Activated naive CD4-positive, alpha-beta T cell treated with anti-CD3 and anti-CD28 coated beads, Interleukin-2, amount 50 U/mL, for 72 hours (primary cell): ENCODE measurements around the gene CUL2. TPM values are rescaled to one million over a fixed set of nuclear protein-coding genes. Genes with fewer than 3 reads are reported as not detected.
A peak's percentile ranks its signal among the peaks of the same experiment; 100 is the strongest.
"Not testable (repeated sequence)": the region's sequence is repeated elsewhere in the genome, so short reads cannot be mapped to it uniquely, and the experiment has no call there.

Source experiments
- ATAC-seq, 2 donors: fragments of 150-1000 bp; cut with Tn5 transposase; 2 replicates each; pipeline ENCODE4 v1.10.0; 2021; ENCODE audit warnings: mild to moderate bottlenecking in 2 of 2, moderate library complexity in 2 of 2
- DNase-seq, 2 donors: peaks; one replicate each; pipeline ENCODE4 v3.0.0; 2021 to 2022; ENCODE audit warnings: low spot score in 2 of 2
- H3K27ac Mint-ChIP-seq, 2 donors: one replicate each; pipeline ENCODE4 v1.8.0; 2022; ENCODE audit warnings: mild to moderate bottlenecking in 2 of 2, mixed read lengths in 2 of 2
- H3K36me3 Mint-ChIP-seq, 2 donors: one replicate each; pipeline ENCODE4 v1.8.0; 2022; ENCODE audit warnings: mixed read lengths in 2 of 2
- H3K9me3 Mint-ChIP-seq, 2 donors: one replicate each; pipeline ENCODE4 v1.8.0; 2022; ENCODE audit warnings: mixed read lengths in 2 of 2
- total RNA-seq, 2 donors: library from RNA; stranded (reverse); gene quantifications; one replicate each; pipeline ENCODE4 v1.2.3, GENCODE V29; 2022

CUL2 gene
- total RNA-seq, 2 donors from 2014 or later, result 43.8 to 45.9 TPM

DNA sequence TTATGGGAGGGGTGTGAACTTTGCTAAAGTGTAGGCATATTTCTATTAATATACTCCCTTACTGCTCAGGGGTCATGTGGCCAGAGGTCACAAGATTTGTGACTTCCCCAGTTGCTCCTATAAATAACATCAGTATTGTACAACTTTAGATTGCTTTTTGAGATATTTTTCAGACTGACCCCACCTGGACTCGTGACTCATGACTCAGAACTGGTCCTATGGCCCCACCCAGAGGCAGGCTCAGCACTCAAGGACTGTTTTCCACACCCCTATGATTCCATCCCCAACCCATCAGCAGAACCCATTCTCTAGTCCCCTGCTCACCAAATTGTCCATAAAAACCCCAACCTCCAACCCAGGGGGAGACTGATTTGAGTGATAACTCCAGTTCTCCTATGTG is 2.7 kb upstream of the CUL2 start:
- H3K9me3 Mint-ChIP-seq, result no peaks in the 10 kb centered on the region
- H3K36me3 Mint-ChIP-seq, result peaks cover 7 to 11% of the 10 kb centered on the region in 2 donors
- ATAC-seq (no peak), DNase-seq (no peak)
- no peak overlapping the region for H3K27ac Mint-ChIP-seq

DNA sequence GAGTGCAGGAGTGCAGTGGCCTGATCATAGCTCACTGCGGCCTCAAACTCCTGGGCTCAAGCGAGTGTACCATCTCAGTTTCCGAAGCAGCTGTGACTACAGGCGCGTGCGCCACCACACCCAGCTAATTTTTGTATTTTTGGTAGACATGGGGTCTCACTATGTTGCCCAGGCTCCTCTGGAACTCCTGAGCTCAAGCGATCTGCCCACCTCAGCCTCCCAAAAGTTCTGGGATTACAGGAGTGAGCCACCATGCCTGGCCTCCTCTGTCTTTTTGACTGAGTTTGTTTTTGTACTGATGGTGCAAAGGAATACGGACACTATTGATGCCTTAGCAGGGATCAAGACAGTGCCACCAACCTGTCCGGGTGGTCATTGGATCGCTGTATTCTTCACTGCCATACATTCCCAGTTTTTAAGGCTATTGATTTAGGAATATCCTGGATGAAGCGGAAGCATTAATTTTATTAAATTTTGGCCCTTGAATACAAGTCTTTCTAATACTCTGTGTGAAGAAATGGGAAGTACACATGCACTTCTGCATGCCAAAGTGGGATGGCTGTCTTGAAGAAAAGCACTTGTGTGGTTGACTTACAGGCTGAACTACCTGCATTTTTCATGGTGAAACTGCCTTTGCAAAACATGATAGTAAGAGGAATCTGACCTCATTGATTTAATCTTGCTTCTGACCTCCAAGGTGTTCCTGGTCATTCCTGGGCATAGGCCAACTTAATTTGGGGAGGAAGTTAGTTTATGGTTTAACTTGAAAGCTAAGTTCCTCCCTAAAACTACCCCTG is 2.1 kb upstream of the CUL2 start:
- Mint-ChIP-seq H3K9me3 (no peaks in the 10 kb centered on the region), H3K27ac (peak overlapping the region in 1 of 2 donors; percentile 94), H3K36me3 (peaks cover 7 to 18% of the 10 kb centered on the region in 2 donors)
- ATAC-seq (no peak), DNase-seq (no peak)

DNA sequence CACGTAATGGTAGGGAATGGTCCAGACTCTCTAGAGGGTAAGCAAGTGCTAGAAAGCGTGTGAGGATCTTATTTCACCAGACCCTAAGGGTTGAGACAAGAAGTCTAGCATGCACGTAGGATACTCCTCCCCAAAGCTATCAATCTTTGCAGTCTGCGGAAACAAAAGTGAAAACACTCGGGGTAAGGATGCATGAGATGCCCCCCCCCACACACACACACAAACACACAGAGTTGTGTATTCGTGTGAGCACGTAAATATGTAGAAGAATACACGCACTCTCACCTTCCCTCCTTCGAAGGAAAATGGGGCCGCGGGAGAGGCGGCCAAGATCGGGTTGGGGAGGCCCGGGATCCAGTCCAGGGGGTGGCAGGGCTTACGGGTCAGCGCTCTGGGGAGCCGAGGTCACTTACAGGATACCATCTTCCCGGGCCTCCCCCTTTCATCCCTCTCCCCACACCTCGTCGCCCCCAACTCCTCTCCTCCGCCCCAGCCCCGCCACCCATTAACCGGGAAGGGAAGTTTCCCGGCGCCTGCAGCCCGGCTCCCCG is 455 bp downstream of the CUL2 start:
- H3K27ac Mint-ChIP-seq, result peak overlapping the region; percentile 92 to 94
- peak in 1 of 2 donors; percentile 11 for ATAC-seq
- H3K9me3 Mint-ChIP-seq, result no peaks in the 10 kb centered on the region
- peak in 1 of 2 donors; percentile 11 for DNase-seq
- peaks cover 7 to 18% of the 10 kb centered on the region in 2 donors for H3K36me3 Mint-ChIP-seq

DNA sequence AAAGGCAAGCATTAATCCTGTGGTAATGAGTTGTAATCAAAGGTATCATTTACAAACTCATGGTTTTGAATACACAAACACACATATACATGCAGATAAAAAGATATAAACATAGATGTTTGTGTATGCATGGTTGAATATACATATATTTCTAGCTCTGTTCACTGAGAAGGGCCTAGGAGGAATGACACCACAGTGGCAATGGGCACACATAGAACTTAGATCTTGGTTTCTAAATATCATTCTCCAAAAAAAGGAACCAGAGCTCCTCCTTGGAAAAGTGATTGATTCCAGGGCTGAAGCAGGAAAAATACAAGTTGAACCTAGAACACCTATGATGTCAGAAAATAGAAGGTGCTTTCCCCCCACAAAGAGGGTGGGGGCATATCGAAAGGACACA is 6.9 kb downstream of the CUL2 start:
- DNase-seq, result no peak
- Mint-ChIP-seq H3K36me3 (peaks cover 0 to 37% of the 10 kb centered on the region in 2 donors), H3K27ac (no peak overlapping the region), H3K9me3 (peaks cover 0 to 4% of the 10 kb centered on the region in 2 donors)
- ATAC-seq, result no peak

DNA sequence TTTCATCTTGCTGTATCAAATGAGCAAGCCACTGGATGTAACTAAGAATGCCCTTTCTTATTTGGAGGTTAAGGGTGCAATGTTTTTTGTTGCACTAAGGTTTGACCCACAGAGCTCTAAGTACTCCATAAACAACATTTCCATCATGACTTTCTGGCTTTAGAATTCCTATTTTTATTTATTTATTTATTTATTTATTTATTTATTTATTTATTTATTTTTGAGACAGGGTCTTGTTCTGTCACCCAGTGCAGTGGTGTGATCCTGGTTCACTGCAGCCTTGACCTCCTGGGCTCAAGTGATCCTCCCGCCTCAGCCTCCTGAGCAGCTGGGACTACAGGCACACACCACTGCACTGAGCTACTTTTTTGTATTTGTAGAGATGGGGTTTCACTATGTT is 9.9 kb downstream of the CUL2 start:
- DNase-seq, H3K27ac Mint-ChIP-seq, ATAC-seq, H3K9me3 Mint-ChIP-seq: not testable (repeated sequence)
- H3K36me3 Mint-ChIP-seq, result peaks cover 0 to 28% of the 10 kb centered on the region in 2 donors

DNA sequence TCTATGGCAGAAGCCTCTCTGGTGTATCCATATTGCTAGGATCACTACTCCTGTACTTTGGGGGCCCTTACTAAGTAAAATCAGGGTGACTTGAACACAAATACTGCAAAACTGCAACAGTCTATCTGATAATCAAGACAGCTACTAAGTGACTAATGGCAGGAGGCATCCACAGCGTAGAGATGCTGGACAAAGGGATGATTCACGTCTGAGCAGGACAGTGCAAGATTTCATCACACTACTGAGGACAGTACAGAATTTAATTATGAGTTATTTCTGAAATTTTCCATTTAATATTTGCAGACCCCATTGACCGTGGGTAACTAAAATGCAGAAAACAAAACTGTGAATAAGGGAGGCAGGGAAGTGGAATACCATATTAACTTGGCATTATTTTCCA is 10.4 kb downstream of the CUL2 start:
- Mint-ChIP-seq H3K36me3 (peaks cover 0 to 28% of the 10 kb centered on the region in 2 donors), H3K9me3 (peaks cover 0 to 4% of the 10 kb centered on the region in 2 donors), H3K27ac (no peak overlapping the region)
- no peak for DNase-seq
- ATAC-seq, result no peak

DNA sequence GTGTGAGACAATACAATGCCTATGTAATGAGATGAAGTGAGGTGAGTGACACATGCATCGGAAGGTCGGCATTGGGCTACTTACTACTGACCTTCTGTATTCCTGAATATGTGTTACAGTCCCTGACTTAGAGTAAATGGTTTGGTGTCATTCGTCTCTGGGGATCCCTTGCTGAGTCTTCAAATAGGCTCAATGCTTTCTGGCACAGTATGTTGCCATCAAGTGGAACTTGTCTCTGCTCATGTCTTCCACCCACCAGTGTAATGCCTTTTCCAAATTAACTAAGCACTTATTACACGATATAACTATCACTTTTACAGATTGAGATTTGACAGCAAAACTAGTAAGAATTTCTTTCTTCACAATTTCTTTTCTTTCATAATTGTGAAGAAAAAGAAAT is 10.9 kb downstream of the CUL2 start:
- DNase-seq, result no peak
- no peak for ATAC-seq
- no peak overlapping the region for H3K27ac Mint-ChIP-seq
- H3K9me3 Mint-ChIP-seq, result peaks cover 0 to 4% of the 10 kb centered on the region in 2 donors
- peaks cover 0 to 25% of the 10 kb centered on the region in 2 donors for H3K36me3 Mint-ChIP-seq

DNA sequence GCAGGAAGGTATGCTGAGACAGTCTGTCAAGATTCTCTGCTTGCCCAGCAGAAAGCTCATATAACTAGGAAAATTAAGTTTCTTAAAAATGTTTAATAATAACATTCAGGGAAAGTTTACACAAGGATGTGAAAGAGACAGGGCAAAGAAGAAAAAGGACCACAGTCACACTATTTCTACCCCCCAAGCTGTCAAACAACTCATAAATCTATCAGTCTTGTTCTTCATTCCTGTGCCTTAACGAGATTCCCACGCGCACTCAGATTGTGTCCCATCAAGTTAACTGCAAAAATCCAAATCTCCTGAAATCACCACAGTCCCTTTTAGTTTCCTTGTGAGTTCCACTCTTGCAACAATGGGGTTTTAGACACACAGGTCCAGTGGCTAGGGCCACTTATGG is 14.9 kb downstream of the CUL2 start:
- DNase-seq, result no peak
- Mint-ChIP-seq H3K36me3 (no peaks in the 10 kb centered on the region), H3K27ac (no peak overlapping the region), H3K9me3 (no peaks in the 10 kb centered on the region)
- no peak for ATAC-seq

DNA sequence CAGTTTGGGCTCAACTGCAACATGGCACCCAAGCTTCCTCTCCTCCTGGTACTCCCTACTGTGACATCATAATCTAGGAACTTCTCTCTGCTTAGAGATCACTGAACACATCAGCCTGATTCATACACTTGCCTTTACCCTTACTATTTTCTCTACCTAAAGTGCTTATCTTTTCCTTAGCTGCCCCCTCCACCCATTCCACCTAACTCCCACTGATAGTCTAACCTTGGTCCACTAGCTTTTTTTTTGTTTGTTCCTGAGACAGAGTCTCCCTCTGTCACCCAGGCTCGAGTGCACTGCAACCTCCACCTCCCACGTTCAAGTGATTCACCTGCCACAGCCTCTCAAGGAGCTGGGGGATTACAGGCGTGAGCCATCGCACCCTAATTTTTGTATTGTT is 15.9 kb downstream of the CUL2 start:
- Mint-ChIP-seq H3K27ac (peak overlapping the region in 1 of 2 donors; percentile 3), H3K36me3 (peaks cover 0 to 4% of the 10 kb centered on the region in 2 donors), H3K9me3 (no peaks in the 10 kb centered on the region)
- DNase-seq (no peak), ATAC-seq (no peak)

DNA sequence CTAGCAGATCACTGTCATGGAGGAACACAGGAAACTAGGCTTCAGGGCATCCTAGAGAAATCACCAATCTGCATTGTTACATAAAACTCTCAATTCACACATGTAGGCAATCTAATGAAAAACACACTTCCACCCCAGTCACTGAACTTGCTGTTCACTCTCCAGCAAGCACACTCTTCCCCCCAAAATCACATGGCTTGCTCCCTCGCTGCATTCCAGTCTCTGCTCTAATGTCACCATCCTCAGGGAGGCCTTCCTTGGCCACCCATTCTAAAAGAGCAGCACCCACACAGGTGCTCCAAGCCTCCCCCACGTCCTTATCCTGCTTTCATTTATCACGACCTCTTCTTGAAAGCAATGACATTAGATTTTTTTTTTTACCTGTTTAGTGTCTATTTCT is 19.6 kb downstream of the CUL2 start:
- DNase-seq (no peak), ATAC-seq (no peak)
- H3K27ac Mint-ChIP-seq, result peak overlapping the region in 1 of 2 donors; percentile 0
- no peaks in the 10 kb centered on the region for H3K9me3 Mint-ChIP-seq
- H3K36me3 Mint-ChIP-seq, result peaks cover 0 to 4% of the 10 kb centered on the region in 2 donors

DNA sequence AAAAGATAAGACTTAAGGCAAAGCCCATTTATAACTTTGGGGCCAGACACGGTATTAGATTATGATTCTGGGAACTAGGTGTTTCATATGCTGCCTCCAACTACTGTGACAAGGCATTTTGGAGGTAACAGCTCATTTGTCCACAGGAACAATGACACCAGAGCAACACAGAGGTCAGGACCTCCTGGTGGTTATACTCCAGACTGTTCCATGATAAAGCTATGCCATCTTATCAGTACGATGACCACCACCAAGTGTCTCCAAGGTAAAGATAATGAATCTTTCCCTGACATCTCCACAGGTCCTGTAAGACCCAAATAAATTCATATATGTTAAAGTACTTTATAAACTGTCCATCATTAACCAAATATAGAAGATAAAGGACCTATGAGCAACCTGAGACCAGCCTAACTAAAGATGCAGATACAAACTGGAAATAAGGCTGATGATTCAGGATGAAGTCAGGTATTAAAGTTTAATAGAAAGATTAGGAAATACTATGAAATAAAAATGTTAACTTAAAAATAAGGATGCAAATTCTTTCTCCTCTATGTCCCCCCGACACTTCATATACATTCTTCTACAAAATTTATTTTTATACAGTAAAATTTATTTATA is 26.2 kb downstream of the CUL2 start:
- H3K27ac Mint-ChIP-seq, result peak overlapping the region in 1 of 2 donors; percentile 29
- DNase-seq, result no peak
- H3K36me3 Mint-ChIP-seq, result peaks cover 4 to 6% of the 10 kb centered on the region in 2 donors

DNA sequence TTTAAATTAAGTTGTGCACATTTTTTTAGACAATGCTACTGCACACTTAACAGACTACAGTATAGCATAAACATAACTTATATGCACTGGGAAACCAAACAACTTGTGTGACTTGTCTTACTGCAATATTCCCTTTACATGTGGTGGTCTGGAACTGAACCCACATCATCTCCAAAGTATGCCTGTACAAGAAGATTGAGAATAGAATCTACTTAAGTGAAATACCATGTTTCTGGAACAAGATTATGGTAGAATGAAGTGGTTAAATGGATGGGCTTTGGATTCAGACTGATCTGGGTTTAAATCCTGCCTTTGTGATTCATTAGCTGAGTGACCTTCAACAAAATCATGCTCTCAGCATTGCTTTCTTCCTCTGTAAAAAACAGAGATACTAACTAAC is 30.7 kb downstream of the CUL2 start:
- Mint-ChIP-seq H3K36me3 (peaks cover 4 to 6% of the 10 kb centered on the region in 2 donors), H3K27ac (no peak overlapping the region), H3K9me3 (no peaks in the 10 kb centered on the region)
- DNase-seq, result no peak
- no peak for ATAC-seq

More for the DNA sequence above, 26.2 kb downstream of the CUL2 start:
- H3K9me3 Mint-ChIP-seq, result no peaks in the 10 kb centered on the region
- ATAC-seq, result no peak

DNA sequence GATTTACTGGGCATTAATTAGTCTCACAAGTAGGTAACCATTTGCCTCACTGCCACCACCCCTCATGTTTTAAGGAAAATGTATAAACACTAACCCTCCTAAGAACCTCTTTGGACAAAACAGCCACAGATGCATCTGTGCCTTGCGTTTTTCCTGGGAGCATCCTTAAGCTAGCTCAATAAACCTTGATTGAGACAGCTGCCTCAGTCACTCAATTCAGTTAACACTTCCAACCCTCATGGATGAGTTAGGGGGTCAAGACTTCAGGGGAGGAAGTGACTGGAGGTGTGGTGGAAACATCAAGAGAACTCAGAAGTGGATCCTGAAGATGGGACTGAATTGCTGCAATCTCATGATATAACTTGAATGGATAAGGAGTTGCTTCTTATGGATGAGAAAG is 31.5 kb downstream of the CUL2 start:
- no peak for ATAC-seq
- H3K36me3 Mint-ChIP-seq, result peaks cover 6 to 9% of the 10 kb centered on the region in 2 donors
- no peak overlapping the region for H3K27ac Mint-ChIP-seq
- DNase-seq, result no peak
- H3K9me3 Mint-ChIP-seq, result no peaks in the 10 kb centered on the region

DNA sequence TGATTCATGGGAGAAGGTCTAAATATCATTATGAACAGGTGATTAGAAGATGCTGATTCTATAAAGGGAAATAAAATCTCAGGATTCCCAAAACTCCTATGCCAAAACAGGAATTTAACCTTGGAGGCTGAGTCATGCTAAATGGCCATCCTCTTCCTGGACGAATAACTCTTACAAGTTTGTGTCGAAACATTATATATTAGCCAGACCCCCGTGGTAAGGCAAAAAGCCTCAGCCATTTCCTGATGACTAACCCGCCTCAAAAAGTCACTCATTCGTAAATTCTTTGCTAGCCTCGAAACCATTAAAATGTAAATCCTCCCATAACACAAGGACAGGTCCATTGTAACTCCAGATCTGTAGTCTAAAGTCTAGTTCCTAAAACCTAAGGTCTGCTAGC is 32.0 kb downstream of the CUL2 start:
- DNase-seq (no peak), ATAC-seq (no peak)
- Mint-ChIP-seq H3K27ac (peak overlapping the region in 1 of 2 donors; percentile 22), H3K9me3 (no peaks in the 10 kb centered on the region), H3K36me3 (peaks cover 6 to 9% of the 10 kb centered on the region in 2 donors)

DNA sequence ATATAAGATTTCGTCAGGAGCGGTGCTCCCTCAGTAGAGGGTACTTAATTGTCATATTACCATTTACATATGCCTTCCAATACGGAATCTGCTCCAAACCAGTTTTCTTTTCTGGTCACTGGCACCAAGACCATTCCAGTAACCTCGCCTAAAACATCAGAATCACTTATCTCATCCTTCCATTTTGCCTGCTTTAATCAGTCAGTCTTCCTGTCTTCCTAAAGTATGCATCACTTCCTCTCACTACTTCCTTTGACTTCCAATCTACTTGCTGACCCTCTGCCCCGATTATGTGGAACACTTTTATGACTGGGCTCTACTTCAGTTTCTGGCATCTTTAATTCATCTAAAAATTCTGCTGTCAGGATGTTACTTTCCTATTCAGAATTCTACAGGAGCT is 33.5 kb downstream of the CUL2 start:
- no peak overlapping the region for H3K27ac Mint-ChIP-seq
- ATAC-seq (no peak), DNase-seq (no peak)
- H3K36me3 Mint-ChIP-seq, result peaks cover 5 to 12% of the 10 kb centered on the region in 2 donors
- no peaks in the 10 kb centered on the region for H3K9me3 Mint-ChIP-seq

DNA sequence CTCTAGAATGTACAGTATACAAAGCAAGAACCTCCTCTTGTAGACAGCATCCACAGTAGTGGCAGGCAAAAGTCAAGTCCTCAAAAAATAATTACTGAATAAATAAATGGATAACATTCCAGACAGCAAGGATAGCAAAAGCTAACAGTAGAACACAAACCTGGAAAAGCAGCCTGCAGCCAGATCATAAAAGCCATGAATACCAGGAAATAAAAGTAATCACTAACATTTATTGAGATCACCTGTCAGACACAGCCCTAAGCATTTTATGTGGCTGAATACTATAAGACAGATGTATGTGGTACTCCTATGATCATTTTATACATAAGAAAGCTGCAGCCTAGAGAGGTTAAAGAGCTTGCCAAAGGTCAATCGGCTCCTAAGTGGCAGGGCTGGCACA is 34.0 kb downstream of the CUL2 start:
- peak overlapping the region; percentile 12 to 31 for H3K27ac Mint-ChIP-seq
- ATAC-seq (no peak), DNase-seq (no peak)
- H3K9me3 Mint-ChIP-seq, result no peaks in the 10 kb centered on the region
- peaks cover 5 to 12% of the 10 kb centered on the region in 2 donors for H3K36me3 Mint-ChIP-seq

DNA sequence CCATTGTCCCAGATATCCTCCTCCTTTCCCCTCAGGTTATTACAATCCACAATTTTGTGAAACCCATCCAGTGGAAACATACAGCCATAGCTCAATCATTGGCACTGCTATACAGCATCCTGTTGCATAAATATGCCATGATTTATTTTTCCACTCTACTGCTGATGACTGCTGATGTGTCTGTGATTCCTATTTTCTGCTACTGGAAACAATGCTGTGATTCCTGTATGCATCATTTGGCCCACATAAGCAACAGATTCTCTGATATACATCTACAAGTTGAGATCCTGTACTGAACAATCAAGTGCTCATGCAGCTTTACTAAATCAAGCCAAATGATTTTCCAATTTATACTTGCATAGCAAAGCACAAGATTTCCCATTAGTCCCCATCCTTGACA is 39.6 kb downstream of the CUL2 start:
- no peak for DNase-seq
- Mint-ChIP-seq H3K27ac (no peak overlapping the region), H3K9me3 (no peaks in the 10 kb centered on the region), H3K36me3 (peaks cover 17 to 18% of the 10 kb centered on the region in 2 donors)
- no peak for ATAC-seq
